Inflammatory macrophage treated with lipopolysaccharide for 4 hours (primary cell): ENCODE measurements around the gene MALAT1.
"Not testable (repeated sequence)": the region's sequence is repeated elsewhere in the genome, so short reads cannot be mapped to it uniquely, and the experiment has no call there.

ENCODE experiments used
- DNase-seq: peaks from one replicate; pipeline ENCODE4 v3.0.0-alpha.2; 2020

Gene MALAT1

DNA sequence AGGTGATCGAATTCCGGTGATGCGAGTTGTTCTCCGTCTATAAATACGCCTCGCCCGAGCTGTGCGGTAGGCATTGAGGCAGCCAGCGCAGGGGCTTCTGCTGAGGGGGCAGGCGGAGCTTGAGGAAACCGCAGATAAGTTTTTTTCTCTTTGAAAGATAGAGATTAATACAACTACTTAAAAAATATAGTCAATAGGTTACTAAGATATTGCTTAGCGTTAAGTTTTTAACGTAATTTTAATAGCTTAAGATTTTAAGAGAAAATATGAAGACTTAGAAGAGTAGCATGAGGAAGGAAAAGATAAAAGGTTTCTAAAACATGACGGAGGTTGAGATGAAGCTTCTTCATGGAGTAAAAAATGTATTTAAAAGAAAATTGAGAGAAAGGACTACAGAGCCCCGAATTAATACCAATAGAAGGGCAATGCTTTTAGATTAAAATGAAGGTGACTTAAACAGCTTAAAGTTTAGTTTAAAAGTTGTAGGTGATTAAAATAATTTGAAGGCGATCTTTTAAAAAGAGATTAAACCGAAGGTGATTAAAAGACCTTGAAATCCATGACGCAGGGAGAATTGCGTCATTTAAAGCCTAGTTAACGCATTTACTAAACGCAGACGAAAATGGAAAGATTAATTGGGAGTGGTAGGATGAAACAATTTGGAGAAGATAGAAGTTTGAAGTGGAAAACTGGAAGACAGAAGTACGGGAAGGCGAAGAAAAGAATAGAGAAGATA is at the start of gene MALAT1:
Gene MALAT1, plus strand, starts transcription at position 69 of the 736 bp plus-strand sequence.
- peak; percentile 95 for DNase-seq

DNA sequence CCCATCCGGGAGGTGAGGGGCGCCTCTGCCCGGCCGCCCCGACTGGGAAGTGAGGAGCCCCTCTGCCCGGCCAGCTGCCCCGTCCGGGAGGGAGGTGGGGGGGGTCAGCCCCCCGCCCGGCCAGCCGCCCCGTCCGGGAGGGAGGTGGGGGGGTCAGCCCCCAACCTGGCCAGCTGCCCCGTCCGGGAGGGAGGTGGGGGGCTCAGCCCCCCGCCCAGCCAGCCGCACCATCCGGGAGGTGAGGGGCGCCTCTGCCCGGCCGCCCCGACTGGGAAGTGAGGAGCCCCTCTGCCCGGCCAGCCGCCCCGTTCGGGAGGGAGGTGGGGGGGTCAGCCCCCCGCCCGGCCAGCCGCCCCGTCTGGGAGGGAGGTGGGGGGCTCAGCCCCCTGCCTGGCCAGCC is 47.5 kb upstream of the MALAT1 start:
- not testable (repeated sequence) for DNase-seq

DNA sequence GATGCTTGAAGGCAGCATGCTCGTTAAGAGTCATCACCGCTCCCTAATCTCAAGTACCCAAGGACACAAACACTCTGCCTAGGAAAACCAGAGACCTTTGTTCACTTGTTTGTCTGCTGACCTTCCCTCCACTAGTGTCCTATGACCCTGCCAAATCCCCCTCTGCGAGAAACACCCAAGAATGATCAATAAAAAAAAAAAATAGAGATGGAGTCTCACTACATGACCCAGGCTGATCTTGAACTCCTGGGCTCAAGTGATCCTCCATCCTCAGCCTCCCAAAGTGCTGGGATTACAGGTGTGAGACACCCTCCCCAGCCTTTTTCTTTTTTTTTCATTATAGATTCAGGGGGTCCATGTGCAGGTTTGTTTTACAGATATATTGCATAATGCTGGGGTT is 46.6 kb upstream of the MALAT1 start:
- DNase-seq, result not testable (repeated sequence)

DNA sequence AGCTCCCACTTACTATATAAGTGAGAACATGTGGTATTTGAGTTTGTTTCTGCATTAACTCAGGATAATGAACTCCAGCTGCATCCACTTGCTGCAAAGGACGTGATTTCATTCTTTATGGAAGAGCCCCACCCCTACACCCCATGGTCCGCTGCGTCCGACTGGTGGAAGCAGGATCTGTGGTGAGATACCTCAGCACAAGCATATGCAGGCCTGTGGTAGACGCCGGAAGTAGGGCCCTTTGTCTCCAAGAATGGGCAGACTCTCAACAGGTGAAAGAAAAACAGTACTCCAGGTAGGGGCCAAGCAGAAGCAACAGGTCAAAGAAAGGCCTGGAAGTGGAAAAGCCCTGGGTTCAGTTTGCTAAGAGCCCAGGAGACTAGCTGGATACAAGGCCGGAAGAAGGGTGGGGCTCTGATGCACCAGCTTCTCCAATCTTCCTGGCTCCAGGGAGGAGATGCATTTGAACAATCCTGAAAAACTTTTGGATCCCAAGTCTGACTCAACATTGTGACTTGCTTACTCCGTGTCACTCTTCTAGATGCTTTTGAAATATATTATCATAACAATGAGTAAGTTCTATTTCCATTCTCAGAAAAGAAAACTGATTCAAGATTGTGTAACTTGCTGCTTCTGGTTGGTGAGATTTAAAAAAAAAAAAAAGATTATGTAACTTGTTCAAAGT is 45.9 kb upstream of the MALAT1 start:
- peak; percentile 96 for DNase-seq

DNA sequence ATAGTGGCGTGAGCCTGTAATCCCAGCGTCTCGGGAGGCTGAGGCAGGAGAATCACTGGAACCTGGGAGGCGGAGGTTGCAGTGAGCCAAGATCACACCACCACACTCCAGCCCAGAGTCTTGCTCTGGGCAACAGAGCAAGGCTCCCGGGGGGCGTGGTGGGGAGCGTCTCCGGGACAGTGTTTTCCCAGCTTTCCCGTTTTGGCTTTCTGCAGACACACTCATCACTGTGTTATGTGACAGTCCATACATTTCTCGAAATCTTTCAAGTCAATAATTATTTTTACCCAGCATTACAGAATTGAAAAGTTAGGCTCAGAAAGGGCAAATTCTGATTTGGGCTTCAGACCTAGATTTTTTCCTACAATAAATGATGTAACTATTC is 44.5 kb upstream of the MALAT1 start:
- no peak for DNase-seq

DNA sequence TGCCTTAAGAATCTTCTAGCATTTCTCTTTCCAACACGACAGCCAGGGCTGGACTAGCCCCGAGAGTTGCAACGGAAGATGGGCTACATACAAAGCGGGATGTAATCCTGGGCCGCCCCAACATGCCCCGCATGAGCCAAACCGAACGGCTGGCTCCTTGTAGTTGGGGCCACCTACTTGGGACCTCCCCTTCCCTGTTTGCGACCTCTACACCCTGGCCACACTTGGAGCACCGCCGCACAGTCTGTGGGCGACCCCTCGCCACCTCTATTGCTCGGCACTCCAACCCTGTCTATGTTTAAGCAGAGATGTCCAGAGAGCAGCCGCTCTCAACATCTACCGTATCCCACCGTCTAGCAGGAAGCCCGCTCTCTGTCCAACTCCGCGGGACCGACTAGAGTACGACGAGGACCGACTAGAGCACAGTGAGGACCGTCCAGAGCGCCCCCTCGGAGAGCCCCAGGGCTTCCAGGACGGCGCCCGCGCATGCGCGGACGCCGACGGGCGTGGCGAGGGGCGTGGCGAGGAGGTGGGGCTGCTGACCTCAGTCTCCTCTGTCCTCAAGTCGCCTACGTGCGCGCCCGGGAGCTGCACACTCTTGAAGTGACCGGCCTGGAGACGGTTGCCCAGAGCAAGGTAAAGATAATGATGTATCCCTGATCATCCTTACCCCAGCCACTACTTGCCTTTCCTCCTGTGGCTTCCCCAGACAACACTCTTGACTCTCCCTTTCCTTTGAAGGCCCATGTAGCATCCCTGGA is 44.0 kb upstream of the MALAT1 start:
- DNase-seq, result peak; percentile 92

DNA sequence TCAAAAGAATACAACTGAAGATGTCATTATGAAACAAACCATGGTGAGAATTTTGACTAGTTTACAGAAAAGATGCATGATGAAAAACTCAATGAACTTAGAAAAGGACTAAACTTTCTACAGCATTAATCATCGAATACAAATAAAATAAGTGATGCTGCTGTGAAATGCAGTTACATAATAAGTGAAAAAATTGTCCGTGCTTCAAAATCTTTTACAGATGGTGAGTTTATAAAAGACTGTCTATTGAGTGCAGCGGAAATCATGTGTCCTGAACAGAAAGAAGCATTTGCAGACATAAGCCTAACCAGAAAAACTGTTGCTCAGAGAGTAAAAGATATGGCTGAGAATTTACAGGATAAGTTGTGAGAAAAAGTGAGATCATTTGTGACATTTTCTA is 42.4 kb upstream of the MALAT1 start:
- no peak for DNase-seq

DNA sequence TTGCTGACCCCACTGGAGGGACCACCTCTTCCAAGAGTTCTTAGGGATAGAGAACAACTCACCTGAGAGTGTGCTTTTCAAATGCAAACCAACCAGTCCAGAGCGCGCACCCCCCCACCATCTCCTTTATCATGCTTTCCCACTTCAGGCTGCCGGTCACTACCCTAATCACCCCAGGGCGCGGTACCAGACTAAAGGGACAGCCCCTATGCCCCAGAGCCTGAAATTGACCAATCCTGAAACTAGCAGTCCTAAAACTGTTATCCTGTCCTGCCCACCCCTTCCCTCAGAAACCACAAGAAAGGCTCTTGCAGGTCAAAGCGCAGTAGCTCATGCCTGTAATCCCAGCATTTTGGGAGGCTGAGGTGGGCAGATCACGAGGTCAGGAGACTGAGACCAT is 39.3 kb upstream of the MALAT1 start:
- DNase-seq, result no peak

DNA sequence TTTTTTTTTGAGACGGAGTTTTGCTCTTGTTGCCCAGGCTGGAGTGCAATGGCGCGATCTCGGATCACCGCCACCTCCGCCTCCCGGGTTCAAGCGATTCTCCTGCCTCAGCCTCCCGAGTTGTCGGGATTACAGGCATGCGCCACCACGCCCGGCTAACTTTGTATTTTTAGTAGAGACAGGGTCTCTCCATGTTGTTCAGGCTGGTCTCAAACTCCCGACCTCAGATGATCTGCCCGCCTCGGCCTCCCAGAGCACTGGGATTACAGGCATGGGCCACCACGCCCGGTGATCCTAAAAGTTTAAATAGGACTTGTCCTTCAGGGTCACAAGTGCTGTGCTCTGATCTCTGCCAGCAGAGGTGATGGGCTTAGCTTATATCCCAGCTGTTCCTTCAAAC is 33.4 kb upstream of the MALAT1 start:
- not testable (repeated sequence) for DNase-seq

DNA sequence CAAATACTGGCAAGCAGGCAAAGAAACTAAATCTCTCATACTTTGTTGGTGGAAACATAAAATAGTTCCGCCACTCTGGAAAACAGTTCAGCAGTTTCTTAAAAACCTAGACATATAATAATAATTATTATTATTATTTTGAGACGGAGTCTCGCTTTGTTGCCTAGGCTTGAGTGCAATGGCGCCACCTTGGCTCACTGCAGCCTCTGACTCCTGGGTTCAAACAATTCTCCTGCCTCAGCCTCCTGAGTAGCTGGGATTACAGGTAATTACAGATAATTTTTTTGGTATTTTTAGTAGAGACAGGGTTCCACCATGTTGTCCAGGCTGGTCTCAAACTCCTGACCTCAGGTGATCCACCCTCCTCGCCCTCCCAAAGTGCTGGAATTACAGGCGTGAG is 31.5 kb upstream of the MALAT1 start:
- DNase-seq, result not testable (repeated sequence)

DNA sequence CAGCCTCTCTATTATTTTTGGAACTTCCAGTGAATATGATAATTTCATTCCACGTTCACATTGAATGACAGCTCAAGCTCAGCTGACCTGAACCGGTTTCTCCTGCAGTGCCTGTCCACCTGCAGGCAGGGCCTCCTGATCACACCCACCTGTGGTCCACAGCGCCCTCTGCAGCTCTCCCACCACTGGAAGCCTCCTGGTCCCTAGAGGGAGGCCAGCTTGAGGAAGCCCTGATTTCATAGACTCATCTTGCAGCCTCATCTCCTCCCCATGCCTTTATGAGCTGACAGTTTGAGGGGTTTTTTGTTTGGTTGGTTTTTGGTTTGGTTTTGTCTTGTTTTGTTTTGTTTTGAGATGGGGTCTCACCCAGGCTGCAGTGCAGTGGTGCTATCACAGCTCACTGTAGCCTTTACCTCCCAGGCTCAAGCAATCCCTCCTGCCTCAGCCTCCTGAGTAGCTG is 29.9 kb upstream of the MALAT1 start:
- DNase-seq, result peak; percentile 51

DNA sequence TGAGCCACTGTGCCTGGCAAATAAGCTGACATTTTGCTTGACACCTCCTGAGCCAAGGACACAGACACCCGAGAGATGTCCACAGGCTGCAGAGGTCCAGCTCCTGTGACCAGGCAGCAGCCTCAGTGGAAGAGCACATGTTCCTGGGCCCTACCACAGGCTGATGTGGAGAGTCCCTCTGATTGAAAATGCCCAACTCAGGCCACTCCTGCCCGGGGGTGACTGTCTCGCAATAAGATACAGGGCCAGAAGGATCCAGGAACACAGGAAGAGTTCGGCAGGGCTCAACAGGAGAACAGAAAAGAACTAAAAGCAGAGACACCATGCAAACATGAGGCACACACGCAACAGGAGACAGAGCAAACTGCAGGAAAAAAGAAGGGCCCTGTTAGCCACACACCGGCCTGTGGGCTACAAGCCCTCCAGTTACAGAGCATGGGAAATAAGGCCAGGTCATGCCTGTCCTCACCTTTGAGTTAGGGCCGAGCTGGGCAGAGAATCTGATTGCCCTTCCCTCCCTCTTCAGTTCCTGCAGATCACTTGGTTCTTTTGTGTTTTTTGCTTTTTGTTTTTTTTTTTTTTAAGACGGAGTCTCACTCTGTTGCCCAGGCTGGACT is 28.3 kb upstream of the MALAT1 start:
- no peak for DNase-seq

DNA sequence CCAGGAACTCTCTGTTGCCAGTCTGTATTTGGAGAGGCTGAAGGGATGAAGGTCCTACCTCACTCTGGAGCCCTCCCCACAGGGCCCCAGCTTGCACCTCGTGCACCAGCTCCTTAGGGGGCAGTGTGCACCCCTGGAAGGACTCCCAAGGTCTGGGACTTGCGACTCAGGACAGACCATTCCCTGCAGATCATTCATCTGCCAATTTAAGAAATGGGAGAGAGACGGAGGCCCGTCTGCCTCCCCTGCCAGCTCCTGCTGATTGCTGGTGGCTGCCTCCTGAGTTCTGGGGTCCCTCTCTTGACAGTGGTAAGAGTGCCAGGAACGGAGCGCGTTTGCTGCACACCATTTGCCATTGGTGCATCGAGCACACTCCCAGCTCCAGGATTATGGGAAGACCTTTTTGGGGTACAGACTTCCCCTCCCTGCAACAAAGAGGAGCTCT is 27.4 kb upstream of the MALAT1 start:
- DNase-seq, result peak; percentile 72

DNA sequence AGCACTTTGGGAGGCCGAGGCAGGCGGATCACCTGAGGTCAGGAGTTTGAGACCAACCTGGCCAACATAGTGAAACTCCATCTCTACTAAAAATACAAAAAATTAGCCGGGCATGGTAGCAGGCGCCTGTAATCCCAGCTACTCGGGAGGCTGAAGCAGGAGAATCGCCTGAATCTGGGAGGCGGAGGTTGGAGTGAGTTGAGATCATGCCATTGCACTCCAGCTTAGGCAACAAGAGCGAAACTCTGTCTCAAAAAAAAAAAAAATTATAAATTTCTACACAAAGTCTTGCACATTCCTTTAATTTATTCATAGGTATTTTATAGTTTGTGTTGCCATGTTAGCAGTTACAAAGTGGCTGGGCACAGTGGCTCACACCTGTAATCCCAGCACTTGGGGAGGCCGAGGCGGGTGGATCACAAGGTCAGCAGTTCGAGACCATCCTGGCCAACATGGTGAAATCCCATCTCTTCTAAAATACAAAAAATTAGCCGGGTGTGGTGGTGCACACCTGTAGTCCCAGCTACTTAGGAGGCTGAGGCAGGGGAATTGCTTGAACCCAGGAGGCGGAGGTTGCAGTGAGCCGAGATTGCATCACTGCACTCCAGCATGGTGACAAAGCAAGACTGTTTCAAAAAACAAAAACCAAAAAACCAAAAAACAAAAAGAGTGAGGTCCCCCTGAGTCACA is 26.1 kb upstream of the MALAT1 start:
- not testable (repeated sequence) for DNase-seq

DNA sequence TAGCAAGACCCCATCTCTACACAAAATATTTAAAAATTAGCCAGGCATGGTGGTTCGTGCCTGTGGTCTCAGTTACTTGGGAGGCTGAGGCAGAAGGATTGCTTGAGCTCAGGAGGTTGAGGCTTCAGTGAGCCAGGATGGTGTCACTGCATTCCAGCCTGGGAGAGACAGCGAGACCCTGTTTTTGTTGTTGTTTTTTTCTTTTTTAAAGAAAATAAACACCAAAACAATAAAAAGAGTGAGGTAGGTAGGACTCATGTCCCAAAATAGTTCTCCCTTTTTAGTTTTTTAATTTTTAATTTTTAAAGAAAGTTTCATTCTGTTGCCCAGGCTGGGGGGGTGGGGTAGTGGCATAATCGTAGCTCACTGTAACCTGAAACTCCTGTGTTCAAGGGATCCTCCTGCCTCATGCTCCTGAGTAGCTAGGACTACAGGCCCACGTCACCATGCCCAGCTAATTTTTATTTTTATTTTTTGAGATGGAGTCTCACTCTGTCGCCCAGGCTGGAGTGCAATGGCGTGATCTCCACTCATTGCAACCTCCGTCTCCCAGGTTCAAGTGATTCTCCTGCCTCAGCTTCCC is 25.5 kb upstream of the MALAT1 start:
- DNase-seq, result no peak

DNA sequence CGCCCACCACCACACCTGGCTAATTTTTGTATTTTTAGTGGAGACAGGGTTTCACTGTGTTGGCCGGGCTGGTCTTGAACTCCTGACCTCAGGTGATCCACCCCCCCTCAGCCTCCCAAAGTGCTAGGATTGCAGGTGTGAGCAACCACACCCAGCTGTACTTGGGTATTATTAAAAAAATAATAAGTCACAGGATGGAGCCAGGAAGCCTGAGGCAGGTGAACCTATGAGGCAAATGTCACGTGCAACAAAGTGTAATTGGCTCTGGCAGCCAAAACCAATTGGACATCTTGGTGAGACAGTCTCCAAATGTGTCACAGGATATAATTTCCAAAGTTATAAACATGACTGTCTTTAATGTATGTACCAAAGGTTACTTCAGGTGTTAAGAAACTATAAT is 24.0 kb upstream of the MALAT1 start:
- no peak for DNase-seq

DNA sequence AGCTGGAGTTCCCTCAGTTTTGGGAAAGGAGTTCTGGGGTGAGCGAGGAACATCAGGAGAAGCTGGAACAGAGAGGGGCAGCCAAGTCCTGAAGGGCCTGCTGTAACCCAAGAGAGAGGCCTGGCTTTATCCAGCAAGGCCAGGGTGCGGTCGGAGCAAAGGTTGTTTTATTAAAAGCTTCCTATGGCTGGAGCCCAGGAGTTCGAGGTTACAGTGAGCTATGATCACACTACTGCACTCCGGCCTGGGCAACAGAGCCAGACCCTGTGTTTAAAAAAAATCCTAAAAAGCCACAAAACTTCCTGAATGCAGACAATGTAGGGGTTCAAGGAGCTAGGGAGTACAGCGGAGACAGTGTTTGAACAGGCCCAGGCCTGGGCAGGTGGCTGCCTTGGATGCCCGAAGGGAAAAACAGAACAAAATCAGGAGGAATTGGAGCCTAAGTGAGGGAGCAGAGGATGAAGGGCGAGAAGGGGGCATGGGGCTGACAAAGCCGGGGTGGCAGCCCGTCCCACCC is 22.2 kb upstream of the MALAT1 start:
- no peak for DNase-seq

DNA sequence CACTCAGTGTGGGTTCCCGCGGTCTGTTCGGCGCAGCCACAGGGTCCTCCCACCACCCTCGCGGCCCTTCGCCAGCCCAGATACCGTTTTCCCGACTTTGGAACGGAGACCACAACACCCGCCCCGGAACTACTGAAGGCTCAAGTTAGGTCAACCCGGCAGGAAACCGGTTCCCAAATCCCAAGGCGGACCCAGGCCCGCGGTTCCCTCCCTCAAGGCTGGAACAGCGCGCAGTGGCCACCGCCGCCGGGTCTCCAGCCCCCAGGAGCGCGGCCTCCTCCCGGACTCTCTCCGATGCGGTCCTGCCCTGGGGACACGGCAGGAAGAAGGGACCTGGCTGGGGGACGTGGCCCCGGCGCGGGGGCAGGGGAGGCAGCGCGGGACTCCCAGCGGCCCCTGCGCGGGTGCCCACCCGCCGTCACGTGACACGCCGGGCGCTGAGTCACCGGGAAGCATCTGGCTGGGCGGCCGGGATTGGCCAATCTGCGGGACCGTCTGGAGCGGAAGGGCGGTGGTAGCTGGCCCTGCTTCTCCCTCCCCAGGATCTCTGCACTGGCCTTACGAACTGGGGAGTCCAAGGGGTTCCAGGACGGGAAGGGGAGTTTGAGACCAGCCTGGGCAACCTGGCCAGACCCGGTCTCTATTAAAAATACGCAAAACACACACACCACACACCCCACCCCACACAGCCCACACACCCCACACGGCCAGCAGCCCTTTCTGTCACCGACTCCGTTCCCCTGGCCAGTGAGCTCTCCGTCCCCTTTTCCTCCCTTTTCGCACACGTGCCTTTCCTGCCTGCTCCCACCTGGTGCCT is 21.5 kb upstream of the MALAT1 start:
- peak; percentile 98 for DNase-seq

DNA sequence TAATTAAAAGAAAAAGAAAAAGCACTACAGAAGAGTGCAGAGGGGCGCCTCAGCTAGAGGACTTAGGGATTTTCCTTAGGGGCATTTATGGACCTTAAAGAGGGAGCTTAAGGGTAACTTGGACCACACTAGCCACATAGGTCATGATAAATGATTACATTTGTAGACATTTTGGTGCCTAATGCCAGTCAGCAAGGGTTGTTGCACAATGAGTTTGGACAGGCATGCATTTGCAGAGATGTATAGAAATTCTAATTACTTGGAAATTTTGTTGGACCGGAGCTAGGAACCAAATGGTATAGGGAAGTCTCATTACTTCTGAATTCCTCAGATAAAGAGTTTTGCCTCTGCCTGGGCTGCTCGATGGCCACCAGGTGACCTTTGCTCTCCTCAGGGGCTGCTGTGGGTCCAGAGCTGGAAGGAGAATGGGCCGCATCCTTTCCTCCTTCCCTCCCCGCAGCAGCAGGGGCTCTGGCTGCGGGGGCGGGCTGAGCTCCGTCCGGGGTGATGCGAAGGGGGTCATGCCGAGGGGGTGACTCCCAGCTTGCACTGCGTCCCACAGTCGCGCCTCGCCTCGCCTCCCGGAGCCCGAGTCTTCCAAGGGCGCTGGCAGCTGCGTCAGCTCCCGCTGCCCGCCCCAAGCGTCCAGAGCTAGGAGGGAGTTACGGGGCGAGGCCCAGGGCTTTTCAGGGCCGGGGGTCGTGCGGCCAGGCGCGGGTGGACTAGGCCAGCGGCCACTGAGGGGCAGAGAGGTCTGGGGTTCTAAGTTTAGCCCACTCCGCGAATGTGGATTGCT is 20.3 kb upstream of the MALAT1 start:
- DNase-seq, result peak; percentile 41
